Superior temporal gyrus (tissue), 1 donor: ENCODE results near the gene TMEM117.
"Not testable (repeated sequence)": the region's sequence is repeated elsewhere in the genome, so short reads cannot be mapped to it uniquely, and the experiment has no call there.

Source experiments
- DNase-seq: peaks from one replicate; pipeline ENCODE4 v3.0.0-alpha.2; 2016; ENCODE audit errors: extremely low spot score

The TMEM117 gene

DNA sequence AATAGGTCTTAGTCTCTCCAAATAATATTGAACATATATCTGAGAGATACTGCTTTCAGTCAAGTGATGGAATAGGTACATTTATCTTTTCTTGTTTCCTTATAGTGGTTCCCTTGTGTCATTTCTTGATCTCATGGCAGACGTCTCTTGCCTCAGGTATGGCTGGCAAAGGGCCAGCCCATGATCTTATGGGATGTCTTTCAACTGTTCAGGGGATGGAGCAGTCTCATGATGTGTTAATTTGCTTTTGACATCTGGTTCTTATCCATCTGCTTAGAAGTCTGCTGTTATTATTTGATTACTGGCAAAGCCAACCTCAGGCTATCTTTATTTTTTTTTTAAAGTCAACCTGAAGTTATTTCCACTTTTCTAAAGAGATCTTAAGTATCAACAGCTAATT, 262.9 kb downstream of the TMEM117 start:
- DNase-seq: no peak

DNA sequence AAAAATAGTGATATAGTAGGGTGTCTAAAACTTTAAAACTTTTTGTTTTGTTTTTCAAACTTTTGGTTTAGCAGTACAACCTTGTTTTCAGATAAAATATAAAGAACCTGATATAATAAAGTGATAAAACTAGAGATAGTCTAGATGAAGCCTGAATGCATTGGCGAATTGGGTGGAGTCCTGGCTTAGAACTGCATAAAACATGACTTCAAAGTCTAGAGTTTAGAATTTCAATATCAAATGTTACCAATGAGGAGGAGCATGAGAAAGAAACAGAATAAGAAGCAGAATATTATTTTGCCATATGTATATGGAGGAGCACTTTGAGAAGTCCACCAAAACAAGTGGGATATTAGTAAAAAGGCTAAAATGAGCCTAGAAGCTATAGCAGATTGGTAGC, 263.6 kb downstream of the TMEM117 start:
- DNase-seq: no peak

DNA sequence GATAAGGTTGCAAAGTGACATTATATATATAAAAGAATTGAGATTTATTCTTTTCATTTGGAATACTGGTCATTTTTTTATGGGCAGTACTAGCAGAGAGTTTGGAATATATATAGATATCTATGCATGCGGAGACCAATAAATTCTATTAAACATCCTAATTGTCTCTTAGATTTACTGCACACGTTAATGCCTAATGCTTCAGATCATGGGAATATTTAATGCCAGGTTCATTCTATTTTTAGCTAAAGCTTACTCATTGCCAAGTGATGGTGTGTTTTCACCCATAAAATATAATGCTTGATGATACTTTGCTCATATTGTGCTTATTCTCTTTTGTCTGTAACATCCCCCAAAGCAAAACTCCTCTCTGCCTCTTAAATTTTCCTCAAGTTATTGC, 264.4 kb downstream of the TMEM117 start:
- DNase-seq: no peak

DNA sequence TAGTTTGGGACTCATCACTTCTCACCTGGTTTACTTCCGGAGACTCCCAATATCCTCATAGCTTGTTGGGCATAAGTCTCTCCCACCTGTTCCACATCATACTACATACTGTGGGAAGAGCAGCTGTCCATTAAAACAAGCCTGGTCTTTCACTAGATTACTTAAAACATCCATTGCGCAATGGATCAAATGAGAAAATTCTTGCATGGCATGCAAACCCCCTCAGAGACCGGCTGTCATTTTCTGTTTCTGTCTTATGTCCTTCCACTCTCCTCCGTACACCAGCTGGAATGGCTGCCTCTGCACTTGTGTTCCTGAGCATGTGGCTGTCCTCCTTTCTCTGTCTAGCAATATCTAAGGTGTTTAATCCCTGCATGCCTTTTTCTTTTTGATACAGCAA, 265.6 kb downstream of the TMEM117 start:
- no peak for DNase-seq

DNA sequence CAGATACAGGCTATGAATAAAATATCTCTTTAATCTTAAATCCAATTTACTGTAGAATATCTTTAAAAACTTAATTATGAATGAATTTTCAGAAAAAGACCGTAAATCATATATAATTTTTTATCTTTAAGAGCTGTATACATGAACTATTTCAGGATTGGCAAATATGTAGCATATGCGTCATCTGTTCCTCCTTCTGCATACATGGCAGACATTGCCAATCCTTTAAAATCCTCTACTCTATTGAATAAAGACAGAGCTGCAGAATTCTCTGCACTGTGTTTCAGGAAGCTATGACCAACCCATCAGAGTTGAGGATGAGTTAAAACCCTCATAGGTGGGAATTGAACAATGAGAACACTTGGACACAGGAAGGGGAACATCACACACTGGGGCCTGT, 279.0 kb downstream of the TMEM117 start:
- peak; percentile 17 for DNase-seq

DNA sequence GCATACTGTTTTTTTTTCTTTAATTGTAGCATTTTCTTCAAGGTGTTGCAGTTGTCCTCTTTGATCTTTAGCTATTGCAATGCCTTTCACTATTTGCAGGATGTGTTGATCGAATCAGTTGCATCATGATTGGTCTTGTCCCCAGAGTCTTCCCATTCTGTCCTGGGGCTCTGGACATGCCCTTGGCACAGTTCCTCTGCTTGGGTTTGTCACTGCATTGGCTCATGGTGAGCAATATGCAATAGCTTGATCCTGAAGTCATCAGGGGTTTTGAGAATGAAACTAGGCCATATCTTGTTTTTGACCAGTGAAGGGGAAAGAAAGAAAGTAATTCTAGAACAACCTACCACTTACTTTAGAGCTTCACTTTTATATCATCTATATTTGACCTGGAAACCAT, 281.5 kb downstream of the TMEM117 start:
- DNase-seq: no peak

DNA sequence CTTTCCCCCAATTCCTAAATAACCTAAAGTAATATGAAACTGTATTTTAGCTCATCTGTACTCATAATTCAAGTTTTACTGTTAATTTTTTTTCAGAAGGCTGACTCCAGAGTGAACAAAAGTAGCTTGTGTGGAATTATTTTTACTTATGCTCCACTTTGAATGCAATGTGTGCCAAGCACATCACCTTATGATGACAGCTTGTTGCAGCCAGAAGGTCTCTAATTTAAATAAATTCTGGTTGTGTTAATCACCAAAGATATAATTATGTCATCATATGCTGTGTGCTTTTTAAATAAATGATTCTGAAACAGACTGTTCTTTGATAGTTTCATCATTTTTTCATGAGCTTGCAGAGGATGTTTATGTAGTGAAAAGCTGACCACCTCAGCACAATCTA, 283.1 kb downstream of the TMEM117 start:
- DNase-seq: peak; percentile 45

DNA sequence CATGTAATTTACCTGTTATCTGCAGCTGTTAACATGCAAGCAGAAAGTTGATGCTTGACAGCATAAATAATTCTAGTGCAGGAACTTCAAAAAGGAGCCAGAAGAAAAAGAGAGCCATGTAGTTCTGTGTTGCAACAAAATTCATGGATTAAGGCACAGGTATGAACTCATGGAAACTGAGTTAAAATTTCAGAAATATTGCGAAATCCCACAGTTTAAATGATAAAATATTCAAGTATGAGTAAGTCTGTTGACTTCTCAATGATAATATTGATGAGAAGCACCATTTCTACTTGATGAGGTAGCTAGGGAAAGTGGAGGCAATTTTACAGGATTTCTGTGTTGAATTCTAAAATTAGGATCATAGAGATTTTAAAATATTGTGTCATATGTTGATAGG, 290.9 kb downstream of the TMEM117 start:
- DNase-seq: no peak

DNA sequence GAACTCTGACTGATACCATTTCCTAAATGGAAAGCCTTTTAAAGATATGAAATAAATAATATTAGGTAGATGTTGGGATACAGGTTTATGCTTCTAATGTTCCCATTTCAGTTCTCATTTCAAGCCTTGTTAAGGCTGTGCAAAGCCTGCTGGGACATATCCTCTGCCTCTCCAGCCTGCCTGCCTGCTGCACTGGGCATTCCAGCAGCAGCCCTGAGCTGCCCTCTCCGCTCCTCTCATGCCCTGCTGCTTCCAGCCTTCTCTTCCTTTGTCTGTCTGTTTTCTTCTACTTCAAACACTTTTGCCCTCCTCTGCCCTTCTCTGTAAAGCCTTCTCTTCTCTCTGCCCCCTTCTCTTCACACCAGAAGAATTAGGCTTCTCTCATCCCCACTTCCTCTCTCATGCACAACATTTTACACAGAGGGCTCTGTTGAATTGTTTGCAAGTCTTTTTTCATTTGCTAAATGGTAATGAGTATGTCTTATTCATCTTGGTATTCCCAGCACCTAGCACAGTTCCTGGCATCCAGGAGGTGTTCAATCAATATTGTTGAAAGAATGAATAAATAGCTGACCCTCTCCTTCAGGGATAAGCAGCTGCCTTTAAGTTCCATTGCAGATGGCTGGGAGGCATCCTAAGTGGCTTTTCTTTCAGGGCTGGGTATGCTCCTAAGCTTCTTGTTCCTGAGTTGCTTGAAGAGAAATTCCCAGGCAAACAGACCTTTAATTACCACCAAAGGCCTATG, 292.3 kb downstream of the TMEM117 start:
- DNase-seq: peak; percentile 18

DNA sequence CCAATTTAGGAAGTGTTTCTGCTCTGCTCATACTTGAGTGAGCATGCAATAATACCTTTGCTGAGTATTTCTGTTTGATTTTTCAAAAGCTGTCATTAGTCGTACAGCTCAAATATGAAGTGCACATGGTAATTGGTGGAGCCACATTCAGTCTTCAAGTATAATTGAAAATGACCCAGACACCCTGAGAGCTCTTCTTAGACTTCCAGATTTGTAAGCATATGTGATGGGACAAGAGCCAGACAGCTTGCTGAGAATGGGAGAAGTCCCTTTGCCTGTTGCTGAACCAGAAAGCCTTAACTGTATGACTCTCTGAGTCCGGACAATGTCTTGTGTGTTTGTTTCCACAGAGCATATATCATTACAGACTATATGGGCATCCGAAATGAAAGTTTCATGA, 307.3 kb downstream of the TMEM117 start:
- DNase-seq: no peak

DNA sequence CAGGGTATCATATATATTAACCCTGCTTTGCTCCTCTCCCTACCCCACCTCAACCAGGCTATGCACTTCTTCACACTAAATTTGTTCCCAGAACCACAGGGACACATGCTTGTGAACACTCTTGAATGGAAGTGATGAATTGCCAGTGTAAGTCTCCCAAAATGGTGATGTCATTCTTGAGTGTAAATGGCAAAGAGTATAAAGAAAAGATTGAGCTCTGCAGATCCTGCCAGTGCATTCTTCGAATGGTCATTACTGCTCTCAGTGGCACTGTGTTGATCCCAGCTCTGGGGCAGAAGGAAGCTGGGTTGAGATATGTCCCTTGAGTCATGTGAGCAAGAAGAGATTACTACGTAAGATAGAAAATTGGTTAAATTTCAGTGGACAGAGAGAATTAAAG, 313.1 kb downstream of the TMEM117 start:
- DNase-seq: no peak

DNA sequence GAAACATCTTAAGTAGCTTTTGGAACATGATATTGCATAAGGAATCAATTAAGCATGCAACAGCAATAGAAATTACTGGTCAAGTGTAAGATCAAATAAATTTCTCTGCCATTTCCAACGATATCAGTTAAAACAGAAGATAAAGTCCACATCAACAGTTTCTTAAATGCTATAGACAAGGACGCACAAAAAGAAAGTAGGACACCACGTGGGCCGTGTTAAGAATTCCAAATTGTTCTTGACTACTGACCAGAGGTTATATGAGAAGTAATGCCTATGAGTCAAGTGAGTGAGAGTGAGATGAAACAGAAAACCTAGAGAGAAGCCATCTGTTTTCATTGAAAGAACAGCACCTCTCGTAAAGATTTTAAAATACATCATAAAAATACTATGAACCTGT, 318.2 kb downstream of the TMEM117 start:
- no peak for DNase-seq

DNA sequence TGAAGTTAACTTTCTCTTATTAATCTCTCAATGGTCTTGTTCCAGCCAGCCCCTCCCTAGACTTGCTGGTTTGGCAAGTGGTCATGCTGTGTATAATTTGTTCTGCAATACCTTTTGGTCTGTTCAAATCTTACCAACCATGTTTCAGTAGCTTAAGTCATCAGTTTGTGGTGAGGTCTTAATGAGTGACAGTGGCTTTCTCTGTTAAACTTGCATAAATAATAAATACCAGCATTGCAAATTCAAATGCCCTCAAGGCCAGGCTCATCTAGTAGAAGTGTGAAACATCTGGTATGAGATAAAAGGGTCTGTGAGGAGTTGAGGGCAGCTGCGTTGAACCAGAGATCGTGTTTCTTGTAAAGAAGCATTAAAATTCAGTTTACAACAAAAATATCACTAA, 319.5 kb downstream of the TMEM117 start:
- no peak for DNase-seq

DNA sequence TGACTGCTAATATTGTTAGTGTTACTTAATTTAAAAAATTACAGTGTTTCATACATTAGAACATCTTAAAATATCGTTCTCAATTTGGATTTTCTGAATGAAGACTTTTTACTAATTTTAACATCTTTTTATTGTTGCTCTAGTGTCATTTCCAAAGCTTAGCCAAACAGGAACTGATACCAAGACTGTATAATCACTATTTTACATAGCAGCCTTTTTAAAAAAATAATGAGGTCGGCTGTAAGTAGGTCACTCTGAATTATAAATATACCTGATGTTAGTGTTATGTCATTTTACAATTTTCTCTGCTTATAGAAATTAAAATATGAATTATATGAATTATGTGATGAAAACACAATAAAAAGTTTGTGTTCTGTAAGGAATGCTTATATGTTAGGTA, 321.5 kb downstream of the TMEM117 start:
- DNase-seq: no peak

DNA sequence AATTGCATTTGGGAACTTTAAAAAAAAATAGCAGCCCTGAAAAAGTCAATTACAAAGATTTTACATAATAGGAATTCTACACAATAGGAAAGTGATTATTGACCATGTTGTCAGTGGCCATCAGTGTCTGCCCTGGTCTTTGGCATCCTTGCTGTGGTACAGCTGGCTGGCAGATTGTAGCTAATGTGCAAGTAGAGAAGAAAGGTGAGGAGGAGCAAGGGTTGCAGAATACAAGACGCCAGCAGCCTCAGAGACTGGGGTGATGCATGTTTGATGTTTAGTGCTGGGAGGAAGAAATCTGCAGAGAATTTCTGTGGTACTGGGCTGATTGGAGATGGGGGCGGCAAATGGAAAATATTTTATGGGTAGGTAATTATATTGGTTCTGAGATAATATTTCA, 322.9 kb downstream of the TMEM117 start:
- no peak for DNase-seq

DNA sequence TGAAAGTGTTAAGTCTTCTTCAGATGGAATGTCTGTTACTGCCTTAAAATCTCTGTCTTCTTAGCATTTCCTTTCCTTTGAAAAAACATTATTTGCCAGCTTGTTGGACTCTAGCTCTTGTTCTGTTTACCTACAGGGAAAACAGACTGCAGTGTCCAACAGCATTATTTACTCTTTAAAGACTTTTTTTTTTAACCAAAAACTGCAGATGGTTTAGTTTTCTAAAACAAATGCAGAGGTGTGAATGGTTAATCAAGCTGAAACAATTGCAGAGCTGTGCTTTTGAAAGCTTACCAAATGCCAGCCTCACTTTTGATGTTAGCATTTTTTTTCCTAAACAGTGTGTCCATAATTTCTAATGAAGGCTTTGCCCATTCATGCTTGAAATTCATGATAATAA, 323.3 kb downstream of the TMEM117 start:
- no peak for DNase-seq

DNA sequence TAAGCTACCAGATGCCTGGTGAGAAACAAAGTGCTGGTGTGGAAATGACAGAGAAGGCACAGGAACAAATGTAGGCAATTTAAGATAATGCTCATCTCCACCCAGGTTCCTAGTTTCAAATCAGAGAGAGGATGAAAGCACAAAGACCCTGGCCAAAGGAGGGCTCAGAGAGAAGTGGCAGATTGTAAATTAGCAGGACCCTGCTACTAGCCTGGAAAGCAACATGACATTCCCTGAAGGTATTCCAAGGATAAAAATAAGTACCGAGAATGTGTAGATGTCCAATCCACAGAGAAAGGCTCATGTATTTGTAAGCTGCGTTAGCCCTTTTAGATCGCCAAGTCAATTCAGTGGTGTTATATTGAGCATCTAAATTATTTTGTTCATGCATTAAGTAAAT, 324.0 kb downstream of the TMEM117 start:
- no peak for DNase-seq

DNA sequence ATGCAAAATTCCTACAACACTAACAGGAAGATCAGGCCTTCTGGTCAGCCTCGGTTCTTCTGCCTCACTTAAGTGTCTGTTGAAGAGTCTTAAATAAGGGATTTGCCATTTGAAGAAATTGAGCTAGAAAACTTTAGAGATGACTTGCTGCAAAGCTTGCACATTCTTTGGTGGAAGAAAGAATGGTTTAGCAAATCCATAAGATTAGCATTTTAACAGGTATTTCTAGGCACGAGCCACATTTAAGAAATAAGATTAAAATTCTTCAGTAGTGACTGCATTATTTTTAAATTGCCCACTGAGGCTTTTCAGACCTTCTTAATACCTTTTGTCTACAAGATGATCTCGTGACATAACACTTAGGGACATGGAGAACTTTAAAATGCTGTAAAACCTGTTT, 327.1 kb downstream of the TMEM117 start:
- no peak for DNase-seq

DNA sequence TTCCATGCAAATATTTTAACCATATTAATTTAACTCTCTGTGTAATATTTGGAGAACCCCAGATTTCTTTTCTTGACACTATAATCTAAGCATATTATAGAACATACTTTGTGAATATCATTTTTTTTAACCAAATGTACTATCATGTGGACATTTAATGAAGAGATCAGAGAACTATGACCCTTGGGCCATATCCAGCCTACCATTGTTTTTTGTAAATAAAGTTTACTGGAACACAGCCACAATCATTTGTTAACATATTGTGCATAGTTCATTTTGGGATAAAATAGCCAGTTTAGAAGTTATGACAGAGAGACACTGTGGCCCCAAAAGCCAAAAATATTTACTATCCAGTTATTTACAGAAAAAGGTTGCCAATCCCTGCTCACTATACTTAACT, 338.2 kb downstream of the TMEM117 start:
- DNase-seq: no peak

DNA sequence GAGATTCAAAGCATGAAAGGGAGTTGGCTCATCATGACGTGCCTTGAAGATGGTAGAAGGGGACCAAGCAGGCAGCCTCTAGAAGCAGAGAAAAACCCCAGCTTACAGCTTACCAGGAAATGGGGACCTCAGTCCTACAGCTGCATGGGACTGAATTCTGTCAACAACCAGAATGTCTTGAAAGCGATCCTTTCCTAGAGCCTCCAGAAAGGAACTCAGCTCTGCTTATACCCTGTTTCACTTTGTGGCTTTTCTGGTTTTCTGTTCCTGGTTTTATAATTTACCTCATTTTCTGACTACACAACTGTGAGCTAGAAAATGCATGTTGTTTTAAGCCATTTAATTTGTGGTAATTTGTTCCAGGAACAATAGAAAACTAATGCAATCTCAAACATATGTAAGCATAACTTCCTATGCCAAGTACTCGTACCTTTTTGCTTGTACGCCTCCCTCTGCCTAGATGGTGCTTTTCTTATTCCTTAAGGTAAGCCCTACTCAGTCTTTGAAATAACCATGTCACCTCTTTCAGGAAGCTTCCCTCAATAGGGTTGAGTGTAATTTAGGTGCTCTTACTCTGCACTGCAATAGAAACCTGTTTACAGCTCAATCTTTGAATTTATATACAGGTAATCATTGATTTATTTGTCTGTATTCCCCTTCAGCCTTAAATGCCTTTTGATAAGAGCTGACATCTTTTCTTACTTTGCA, 348.8 kb downstream of the TMEM117 start:
- no peak for DNase-seq

DNA sequence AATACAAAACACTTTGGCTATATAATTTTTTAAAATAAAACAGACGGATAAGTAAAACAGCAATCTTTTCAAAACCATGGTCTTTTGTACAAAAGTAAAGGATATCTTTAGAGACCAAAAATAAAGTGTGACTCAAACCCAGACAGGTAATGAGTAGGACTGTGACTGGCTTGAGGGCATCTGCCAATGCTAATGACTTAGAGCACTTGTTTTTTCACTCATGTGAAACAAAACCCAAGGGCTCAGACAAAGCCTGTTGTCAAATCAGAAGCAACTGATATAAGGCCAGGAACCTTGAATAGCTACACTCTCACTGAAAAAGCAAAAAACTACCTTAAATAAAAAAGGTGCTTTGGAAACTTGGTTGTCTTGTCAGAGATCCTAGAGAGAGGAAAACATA, 357.4 kb downstream of the TMEM117 start:
- no peak for DNase-seq

DNA sequence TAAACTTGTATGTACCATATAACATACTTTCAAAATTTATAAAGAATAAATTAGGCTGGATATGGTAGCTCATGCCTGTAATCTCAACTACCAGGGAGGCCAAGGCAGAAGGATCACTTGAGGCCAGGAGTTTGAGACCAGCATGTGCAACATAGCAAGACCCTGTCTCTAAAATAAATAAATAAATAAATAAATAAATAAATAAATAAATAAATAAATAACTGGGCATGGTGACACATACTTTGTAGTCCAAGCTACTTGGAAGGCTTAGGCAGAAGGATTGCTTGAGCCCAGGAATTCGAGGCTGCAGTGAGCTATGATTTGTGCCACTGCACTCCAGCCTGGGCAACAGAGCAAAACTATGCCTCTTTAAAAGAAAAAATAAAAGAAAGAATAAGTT, 359.8 kb downstream of the TMEM117 start:
- not testable (repeated sequence) for DNase-seq

DNA sequence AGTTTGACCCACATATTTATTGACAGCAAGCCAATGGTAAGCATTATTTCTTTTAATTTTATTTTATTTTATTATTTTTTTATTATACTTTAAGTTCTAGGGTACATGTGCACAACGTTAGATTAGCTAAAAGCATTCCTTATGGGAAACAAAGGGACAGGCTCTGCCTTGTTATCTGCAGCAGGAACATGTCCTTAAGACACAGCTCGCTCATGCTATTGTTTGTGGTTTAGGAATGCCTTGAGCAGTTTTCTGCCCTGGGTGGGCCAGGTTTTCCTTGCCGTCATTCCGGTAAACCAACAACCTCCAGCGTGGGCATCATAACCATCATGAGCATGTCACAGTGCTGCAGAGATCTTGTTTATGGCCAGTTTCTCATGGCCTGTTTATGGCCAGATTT, 370.2 kb downstream of the TMEM117 start:
- DNase-seq: no peak
